Keratinocyte (primary cell): Measurements from ENCODE around the gene AFAP1L1.

Experiments used
- CTCF ChIP-seq, 3 experiments: IDR thresholded peaks in 1 of 3; conservative IDR thresholded peaks in 1 of 3; optimal IDR thresholded peaks in 1 of 3; 2 replicates in 2 of 3; 3 replicates in 1 of 3; pipeline versions ENCODE3 to v1.5.1; 2011; ENCODE audit warnings: low read length in 3 of 3, mild to moderate bottlenecking in 3 of 3, moderate library complexity in 2 of 3, control low read depth in 1 of 3, inconsistent platforms in 1 of 3; ENCODE audit not compliant: insufficient read depth in 2 of 3; ENCODE audit errors: extremely low read depth in 1 of 3
- EZH2 ChIP-seq: IDR thresholded peaks from one replicate; pipeline ENCODE4 v1.6.1; 2012; ENCODE audit warnings: inconsistent platforms, mild to moderate bottlenecking, low read length, moderate library complexity

GRCh38 chr5:149288436-149288835 is 16.8 kb downstream of the AFAP1L1 start:
- TF ChIP-seq CTCF (optimal IDR thresholded peaks at IDR 0.05 in 1 of 3, IDR thresholded peaks at IDR 0.05 in 1 of 3, conservative IDR thresholded peaks at IDR 0.05 in 1 of 3; ENCODE audit: extremely low read depth in 1 of 3, insufficient read depth in 2 of 3, low read length in 3 of 3): no peak
- no peak for TF ChIP-seq EZH2
